ENCODE measurements around the gene ATAD2B.

DNA sequence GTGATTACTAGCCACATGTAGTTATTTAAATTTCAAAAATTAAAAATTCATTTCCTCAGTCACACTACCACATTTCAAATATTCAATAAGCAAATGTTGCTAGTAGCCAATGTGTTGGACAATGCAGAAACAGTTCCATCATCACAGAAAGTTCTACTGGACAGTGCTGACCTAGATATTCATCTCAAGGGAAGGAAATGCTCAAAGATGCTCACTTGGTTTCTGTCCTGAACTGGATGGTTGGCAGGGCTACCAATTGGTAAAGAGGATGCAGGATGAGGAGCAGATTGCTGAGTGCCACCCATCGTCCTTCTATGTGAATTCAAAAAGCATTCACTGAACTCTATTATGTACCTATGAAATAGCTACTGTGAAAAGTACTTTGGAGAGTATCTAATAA is 7.3 kb upstream of the ATAD2B start:
- TF ChIP-seq, protein P1, sequence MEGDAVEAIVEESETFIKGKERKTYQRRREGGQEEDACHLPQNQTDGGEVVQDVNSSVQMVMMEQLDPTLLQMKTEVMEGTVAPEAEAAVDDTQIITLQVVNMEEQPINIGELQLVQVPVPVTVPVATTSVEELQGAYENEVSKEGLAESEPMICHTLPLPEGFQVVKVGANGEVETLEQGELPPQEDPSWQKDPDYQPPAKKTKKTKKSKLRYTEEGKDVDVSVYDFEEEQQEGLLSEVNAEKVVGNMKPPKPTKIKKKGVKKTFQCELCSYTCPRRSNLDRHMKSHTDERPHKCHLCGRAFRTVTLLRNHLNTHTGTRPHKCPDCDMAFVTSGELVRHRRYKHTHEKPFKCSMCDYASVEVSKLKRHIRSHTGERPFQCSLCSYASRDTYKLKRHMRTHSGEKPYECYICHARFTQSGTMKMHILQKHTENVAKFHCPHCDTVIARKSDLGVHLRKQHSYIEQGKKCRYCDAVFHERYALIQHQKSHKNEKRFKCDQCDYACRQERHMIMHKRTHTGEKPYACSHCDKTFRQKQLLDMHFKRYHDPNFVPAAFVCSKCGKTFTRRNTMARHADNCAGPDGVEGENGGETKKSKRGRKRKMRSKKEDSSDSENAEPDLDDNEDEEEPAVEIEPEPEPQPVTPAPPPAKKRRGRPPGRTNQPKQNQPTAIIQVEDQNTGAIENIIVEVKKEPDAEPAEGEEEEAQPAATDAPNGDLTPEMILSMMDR (IDR thresholded peaks at IDR 0.05 in 4 of 5, conservative IDR thresholded peaks at IDR 0.05 in 1 of 5) = no peak
- TF ChIP-seq POLR2A (IDR thresholded peaks at IDR 0.05) = no peak

Measured in gastrocnemius medialis (tissue), 4 donors.